Measurements from ENCODE around the gene ELOVL3.
"Not testable (repeated sequence)": the region's sequence is repeated elsewhere in the genome, so short reads cannot be mapped to it uniquely, and the experiment has no call there.

The ELOVL3 gene

GRCh38 chr10:102225646-102226541, at the start of gene ELOVL3:
ELOVL3 (plus strand) TSS chr10:102226299; CDS start chr10:102226549, 250 bp downstream.
- no peak within 1 kb of the TSS for H3K4me3 ChIP-seq (ENCODE audit: low read depth, low read length)

- H3K4me3 ChIP-seq (ENCODE audit: low read depth, low read length), result no peak overlapping the region
Measured at GRCh38 chr10:102184606-102185005, 41.5 kb upstream of the ELOVL3 start.

GRCh38 chr10:102185272-102185671, 40.8 kb upstream of the ELOVL3 start:
- no peak overlapping the region for H3K4me3 ChIP-seq (ENCODE audit: low read depth, low read length)

- H3K4me3 ChIP-seq (ENCODE audit: low read depth, low read length), result no peak overlapping the region
Measured at GRCh38 chr10:102185811-102186527, 40.1 kb upstream of the ELOVL3 start.

- no peak overlapping the region for H3K4me3 ChIP-seq (ENCODE audit: low read depth, low read length)
Measured at GRCh38 chr10:102188298-102188940, 37.7 kb upstream of the ELOVL3 start.

- H3K4me3 ChIP-seq (ENCODE audit: low read depth, low read length), result not testable (repeated sequence)
Measured at GRCh38 chr10:102188941-102189898, 36.9 kb upstream of the ELOVL3 start.

GRCh38 chr10:102191956-102192355, 34.1 kb upstream of the ELOVL3 start:
- no peak overlapping the region for H3K4me3 ChIP-seq (ENCODE audit: low read depth, low read length)

- no peak overlapping the region for H3K4me3 ChIP-seq (ENCODE audit: low read depth, low read length)
Measured at GRCh38 chr10:102195296-102195870, 30.7 kb upstream of the ELOVL3 start.

GRCh38 chr10:102196893-102197292, 29.2 kb upstream of the ELOVL3 start:
- no peak overlapping the region for H3K4me3 ChIP-seq (ENCODE audit: low read depth, low read length)

- H3K4me3 ChIP-seq (ENCODE audit: low read depth, low read length), result no peak overlapping the region
Measured at GRCh38 chr10:102198027-102198426, 28.1 kb upstream of the ELOVL3 start.

- H3K4me3 ChIP-seq (ENCODE audit: low read depth, low read length), result no peak overlapping the region
Measured at GRCh38 chr10:102200751-102201640, 25.1 kb upstream of the ELOVL3 start.

GRCh38 chr10:102202386-102202785, 23.7 kb upstream of the ELOVL3 start:
- H3K4me3 ChIP-seq (ENCODE audit: low read depth, low read length), result no peak overlapping the region

- H3K4me3 ChIP-seq (ENCODE audit: low read depth, low read length), result no peak overlapping the region
Measured at GRCh38 chr10:102208311-102209035, 17.6 kb upstream of the ELOVL3 start.

GRCh38 chr10:102211615-102212299, 14.3 kb upstream of the ELOVL3 start:
- H3K4me3 ChIP-seq (ENCODE audit: low read depth, low read length), result no peak overlapping the region

GRCh38 chr10:102213599-102213998, 12.5 kb upstream of the ELOVL3 start:
- not testable (repeated sequence) for H3K4me3 ChIP-seq (ENCODE audit: low read depth, low read length)

- H3K4me3 ChIP-seq (ENCODE audit: low read depth, low read length), result no peak overlapping the region
Measured at GRCh38 chr10:102219370-102219769, 6.7 kb upstream of the ELOVL3 start.

- no peak overlapping the region for H3K4me3 ChIP-seq (ENCODE audit: low read depth, low read length)
Measured at GRCh38 chr10:102220612-102221011, 5.5 kb upstream of the ELOVL3 start.

- no peak overlapping the region for H3K4me3 ChIP-seq (ENCODE audit: low read depth, low read length)
Measured at GRCh38 chr10:102222797-102223196, 3.3 kb upstream of the ELOVL3 start.
